LHCN-M2 (cell line): ENCODE measurements around the gene SF3B3. TPM values are rescaled to one million over a fixed set of nuclear protein-coding genes. Genes with fewer than 3 reads are reported as not detected.
"Not testable (repeated sequence)": the region's sequence is repeated elsewhere in the genome, so short reads cannot be mapped to it uniquely, and the experiment has no call there.

Experiments used
- DNase-seq: peaks from one replicate; pipeline ENCODE4 v3.0.0-alpha.2; 2012; ENCODE audit warnings: low read depth
- total RNA-seq: library from RNA; depleted of rRNA; stranded (reverse); fragments of >200 nt; gene quantifications from 2 replicates; pipeline ENCODE4 v1.2.3, GENCODE V29; 2014; rRNA removed

Gene SF3B3
- total RNA-seq, 1 experiment from 2014 or later, result 194 TPM

DNA sequence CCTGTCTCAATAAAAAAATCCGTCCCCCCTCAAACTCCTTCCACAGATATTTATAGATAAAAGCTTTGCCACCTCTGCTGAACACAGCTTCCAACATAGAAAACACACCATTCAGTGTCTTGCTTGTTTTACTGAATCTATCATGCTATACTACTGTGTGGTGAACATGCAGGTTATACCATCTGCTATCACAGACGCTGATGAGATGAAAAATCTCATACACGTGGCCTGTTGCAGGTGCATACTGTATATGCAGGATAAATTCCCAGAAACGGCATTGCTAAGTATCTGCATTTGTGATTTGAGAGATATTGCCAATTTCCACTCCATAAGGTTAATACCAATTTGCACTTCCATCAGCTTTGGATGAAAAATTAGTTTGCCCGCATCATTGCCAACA lies 92.3 kb downstream of the SF3B3 start:
- no peak for DNase-seq

DNA sequence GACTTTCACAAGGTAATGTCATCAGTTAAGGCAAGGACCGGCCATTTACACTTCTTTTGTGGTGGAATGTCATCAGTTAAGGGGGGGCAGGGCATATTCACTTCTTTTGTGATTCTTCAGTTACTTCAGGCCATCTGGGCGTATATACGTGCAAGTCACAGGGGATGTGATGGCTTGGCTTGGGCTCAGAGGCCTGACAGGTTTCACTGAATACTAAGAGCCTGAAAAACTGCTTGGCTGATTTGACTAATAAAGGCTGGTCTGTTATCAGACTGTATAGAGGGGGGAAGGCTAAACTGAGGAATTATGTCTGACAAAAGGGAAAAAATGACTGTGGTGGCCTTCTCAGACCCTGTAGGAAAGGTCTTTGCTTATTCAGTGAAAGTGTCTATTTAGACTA lies 98.2 kb downstream of the SF3B3 start:
- not testable (repeated sequence) for DNase-seq

Other genes starting within 250 kb of the SF3B3 start
- gene AARS1, start 234.3 kb upstream of the SF3B3 start, total RNA-seq, result 50.8 and 54.3 TPM in 2 replicates
- gene DDX19B, start 224.6 kb upstream of the SF3B3 start, total RNA-seq, result 27.0 and 28.1 TPM in 2 replicates
- gene DDX19A, start 176.9 kb upstream of the SF3B3 start, total RNA-seq, result 38.2 and 50.7 TPM in 2 replicates
- 23.0 and 28.3 TPM in 2 replicates for gene ST3GAL2, start 84.7 kb upstream of the SF3B3 start, total RNA-seq
- 7.5 and 13.5 TPM in 2 replicates for gene FCSK, start 69.2 kb upstream of the SF3B3 start, total RNA-seq
- 94.2 and 161 TPM in 2 replicates for gene COG4, start 262 bp upstream of the SF3B3 start, total RNA-seq
- gene IL34, start 122.7 kb downstream of the SF3B3 start, total RNA-seq, result 0.13 and 4.1 TPM in 2 replicates
- 84.4 and 129 TPM in 2 replicates for gene MTSS2, start 162.2 kb downstream of the SF3B3 start, total RNA-seq